HG02943 (cell line): Measurements from ENCODE around the gene TNFRSF9.

Experiments
- ATAC-seq: cut with Tn5 transposase; IDR thresholded peaks from one replicate; pipeline ENCODE4 v1.9.1; 2021; ENCODE audit warnings: mild to moderate bottlenecking, low read depth, moderate library complexity; ENCODE audit not compliant: unreplicated experiment

TNFRSF9 gene

GRCh38 chr1:7879228-7879627, 61.4 kb downstream of the TNFRSF9 start:
- no peak for ATAC-seq

- ATAC-seq: no peak
Observed at GRCh38 chr1:7878027-7878426, 62.6 kb downstream of the TNFRSF9 start.

- ATAC-seq: no peak
Observed at GRCh38 chr1:7873801-7874795, 66.5 kb downstream of the TNFRSF9 start.

- ATAC-seq: no peak
Observed at GRCh38 chr1:7871136-7871535, 69.5 kb downstream of the TNFRSF9 start.

- ATAC-seq: no peak
Observed at GRCh38 chr1:7869136-7869920, 71.3 kb downstream of the TNFRSF9 start.

GRCh38 chr1:7868070-7868780, 72.4 kb downstream of the TNFRSF9 start:
- no peak for ATAC-seq

- no peak for ATAC-seq
Observed at GRCh38 chr1:7865978-7866377, 74.7 kb downstream of the TNFRSF9 start.
